Measurements from ENCODE around the gene EIF5.

EIF5 gene

DNA sequence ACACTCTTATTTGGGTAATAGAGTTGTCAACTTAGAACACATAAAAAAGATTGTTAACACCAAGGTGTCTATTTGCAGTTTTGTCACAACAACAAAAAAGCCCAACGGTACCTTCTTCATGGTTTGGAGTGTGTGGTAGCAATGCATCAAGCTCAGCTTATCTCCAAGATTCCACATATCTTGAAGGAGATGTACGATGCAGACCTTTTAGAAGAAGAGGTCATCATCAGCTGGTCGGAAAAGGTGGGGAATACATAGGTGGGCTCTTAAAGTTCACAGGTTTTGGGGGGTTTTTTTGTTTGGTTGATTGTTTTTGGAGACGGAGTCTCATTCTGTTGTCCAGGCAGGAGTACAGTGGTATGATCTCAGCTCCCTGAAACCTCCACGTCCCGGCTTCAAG is 5.5 kb downstream of the EIF5 start:
- TF ChIP-seq, protein P1, sequence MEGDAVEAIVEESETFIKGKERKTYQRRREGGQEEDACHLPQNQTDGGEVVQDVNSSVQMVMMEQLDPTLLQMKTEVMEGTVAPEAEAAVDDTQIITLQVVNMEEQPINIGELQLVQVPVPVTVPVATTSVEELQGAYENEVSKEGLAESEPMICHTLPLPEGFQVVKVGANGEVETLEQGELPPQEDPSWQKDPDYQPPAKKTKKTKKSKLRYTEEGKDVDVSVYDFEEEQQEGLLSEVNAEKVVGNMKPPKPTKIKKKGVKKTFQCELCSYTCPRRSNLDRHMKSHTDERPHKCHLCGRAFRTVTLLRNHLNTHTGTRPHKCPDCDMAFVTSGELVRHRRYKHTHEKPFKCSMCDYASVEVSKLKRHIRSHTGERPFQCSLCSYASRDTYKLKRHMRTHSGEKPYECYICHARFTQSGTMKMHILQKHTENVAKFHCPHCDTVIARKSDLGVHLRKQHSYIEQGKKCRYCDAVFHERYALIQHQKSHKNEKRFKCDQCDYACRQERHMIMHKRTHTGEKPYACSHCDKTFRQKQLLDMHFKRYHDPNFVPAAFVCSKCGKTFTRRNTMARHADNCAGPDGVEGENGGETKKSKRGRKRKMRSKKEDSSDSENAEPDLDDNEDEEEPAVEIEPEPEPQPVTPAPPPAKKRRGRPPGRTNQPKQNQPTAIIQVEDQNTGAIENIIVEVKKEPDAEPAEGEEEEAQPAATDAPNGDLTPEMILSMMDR (IDR thresholded peaks at IDR 0.05; ENCODE audit: low read depth, low read length): no peak
- TF ChIP-seq, protein P2, sequence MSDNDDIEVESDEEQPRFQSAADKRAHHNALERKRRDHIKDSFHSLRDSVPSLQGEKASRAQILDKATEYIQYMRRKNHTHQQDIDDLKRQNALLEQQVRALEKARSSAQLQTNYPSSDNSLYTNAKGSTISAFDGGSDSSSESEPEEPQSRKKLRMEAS (IDR thresholded peaks at IDR 0.05; ENCODE audit: low read depth, low read length): no peak
- TF ChIP-seq MYC (IDR thresholded peaks at IDR 0.05; ENCODE audit: low read depth, low read length): no peak

DNA sequence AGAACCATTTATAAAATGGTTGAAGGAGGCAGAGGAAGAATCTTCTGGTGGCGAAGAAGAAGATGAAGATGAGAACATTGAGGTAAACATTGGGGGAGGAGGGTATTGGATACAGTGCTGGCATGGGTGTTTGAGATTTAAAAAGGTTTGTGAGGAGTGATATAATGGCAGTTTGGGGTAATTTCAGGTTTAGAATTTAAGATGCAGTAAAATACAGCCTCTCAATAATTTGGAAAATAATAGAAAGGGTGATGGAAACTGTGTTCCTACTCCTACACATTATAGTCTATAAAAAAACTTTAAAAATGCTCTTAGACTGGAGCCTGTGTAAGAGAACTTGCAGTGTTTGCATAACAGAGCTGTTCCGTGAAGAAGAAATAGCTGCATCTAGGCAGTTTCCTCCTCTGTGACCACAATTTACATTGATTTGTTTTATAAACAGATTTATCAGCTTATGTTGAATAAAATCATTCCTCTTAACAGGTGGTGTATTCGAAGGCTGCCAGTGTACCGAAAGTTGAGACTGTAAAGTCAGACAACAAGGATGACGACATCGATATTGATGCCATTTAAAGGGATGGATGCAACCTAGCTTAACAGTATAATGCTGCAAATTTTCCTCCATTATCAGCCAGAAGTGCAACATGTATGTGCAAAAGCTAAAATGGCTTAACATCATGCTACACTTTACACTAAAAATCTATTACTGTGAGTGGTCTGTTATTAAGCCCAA is 6.6 kb downstream of the EIF5 start:
- no peak for DNase-seq (ENCODE audit: low read depth)
- H3K4me3 ChIP-seq (ENCODE audit: low read depth, low read length): no peak overlapping the region

More for the DNA sequence above, 5.5 kb downstream of the EIF5 start:
- no peak for DNase-seq (ENCODE audit: low read depth)
- H3K4me3 ChIP-seq (ENCODE audit: low read depth, low read length): no peak overlapping the region

DNA sequence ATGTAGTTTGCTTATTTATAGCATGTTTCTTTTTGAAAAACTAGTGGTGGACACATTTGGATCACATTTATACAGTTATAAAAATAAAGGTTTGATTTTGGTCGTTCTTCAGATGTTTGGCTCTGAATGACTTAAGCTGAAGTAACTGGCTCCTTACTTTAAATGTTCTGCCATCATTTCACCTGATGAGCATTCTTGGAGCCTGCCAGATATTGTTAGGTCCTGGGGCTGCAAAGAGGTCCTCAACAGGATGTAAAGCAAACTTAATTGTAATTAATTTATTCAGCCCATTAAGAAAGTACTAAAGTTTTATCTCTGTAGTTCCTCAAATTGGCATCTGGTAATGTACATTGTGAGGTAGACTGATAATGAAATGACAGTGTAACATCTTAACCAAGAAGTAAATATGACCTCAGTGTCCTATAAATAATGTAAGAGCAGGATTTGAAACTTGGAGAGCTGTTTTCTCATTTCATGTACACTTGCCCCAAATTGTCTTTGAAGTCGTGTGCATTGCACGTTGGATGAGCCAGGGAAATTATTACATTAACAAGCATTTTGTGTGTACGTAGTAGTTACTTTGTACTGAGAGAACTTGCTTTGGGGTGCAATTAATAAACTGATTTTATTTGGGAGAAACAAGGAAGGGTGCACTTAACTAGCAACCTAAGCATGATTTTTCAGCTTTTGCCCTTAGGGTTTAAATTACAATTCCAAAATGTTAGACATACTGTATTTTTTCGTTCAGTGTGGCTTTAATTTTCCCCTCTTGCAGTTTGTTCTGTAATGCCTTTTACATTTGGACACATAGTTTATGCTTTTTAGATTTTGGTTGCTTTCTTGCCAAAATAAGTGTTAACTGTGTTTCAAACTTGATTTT is 7.5 kb downstream of the EIF5 start:
- no peak for DNase-seq (ENCODE audit: low read depth)
- TF ChIP-seq MYC (IDR thresholded peaks at IDR 0.05; ENCODE audit: low read depth, low read length) (no peak), POLR2A (IDR thresholded peaks at IDR 0.05; ENCODE audit: extremely low read depth, insufficient read length) (no peak)
- TF ChIP-seq, protein P1 (IDR thresholded peaks at IDR 0.05; ENCODE audit: low read depth, low read length): no peak
- TF ChIP-seq, protein P2 (IDR thresholded peaks at IDR 0.05; ENCODE audit: low read depth, low read length): no peak
- H3K4me3 ChIP-seq (ENCODE audit: low read depth, low read length): no peak overlapping the region

More for the DNA sequence above, 6.6 kb downstream of the EIF5 start:
- TF ChIP-seq, protein P1 (IDR thresholded peaks at IDR 0.05; ENCODE audit: low read depth, low read length): no peak
- TF ChIP-seq, protein P2 (IDR thresholded peaks at IDR 0.05; ENCODE audit: low read depth, low read length): no peak
- TF ChIP-seq POLR2A (IDR thresholded peaks at IDR 0.05; ENCODE audit: extremely low read depth, insufficient read length) (no peak), MYC (IDR thresholded peaks at IDR 0.05; ENCODE audit: low read depth, low read length) (no peak)

DNA sequence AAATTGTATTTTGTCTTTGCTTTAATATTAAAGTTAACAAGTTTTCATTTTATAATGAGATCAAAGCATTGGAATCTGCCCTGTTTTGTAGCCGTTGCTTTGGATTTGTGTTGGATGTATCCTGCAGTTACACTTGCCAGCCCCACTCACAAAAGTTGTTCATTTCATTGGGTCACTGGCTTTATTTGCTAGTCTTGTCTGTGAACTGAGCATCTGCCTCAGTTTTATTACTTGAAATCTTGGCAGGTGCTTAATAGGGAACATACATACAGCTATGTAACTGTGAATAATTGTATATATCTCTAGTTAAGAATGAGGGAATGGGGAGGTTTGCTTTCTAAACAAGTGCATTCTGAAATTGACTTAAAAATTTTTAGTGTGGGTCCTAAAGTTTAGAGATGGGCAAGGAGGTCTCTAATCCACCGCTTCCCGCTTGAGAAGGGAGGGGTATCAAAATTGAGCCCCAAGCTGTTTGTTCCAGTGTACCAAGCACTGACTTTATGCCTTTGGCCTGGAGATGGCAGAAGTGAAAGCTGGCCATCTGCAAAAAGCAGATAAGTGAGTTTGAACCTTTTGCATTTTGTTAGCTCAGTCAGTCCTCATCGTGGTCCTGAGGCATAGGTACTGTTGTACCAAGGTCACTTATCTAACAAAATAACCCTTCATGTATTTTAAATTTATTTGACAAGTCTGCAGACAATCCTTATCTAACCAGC is 9.3 kb downstream of the EIF5 start:
- no peak for DNase-seq (ENCODE audit: low read depth)
- TF ChIP-seq, protein P2 (IDR thresholded peaks at IDR 0.05; ENCODE audit: low read depth, low read length): no peak
- TF ChIP-seq MYC (IDR thresholded peaks at IDR 0.05; ENCODE audit: low read depth, low read length) (no peak), POLR2A (IDR thresholded peaks at IDR 0.05; ENCODE audit: extremely low read depth, insufficient read length) (no peak)
- TF ChIP-seq, protein P1 (IDR thresholded peaks at IDR 0.05; ENCODE audit: low read depth, low read length): no peak
- H3K4me3 ChIP-seq (ENCODE audit: low read depth, low read length): no peak overlapping the region

DNA sequence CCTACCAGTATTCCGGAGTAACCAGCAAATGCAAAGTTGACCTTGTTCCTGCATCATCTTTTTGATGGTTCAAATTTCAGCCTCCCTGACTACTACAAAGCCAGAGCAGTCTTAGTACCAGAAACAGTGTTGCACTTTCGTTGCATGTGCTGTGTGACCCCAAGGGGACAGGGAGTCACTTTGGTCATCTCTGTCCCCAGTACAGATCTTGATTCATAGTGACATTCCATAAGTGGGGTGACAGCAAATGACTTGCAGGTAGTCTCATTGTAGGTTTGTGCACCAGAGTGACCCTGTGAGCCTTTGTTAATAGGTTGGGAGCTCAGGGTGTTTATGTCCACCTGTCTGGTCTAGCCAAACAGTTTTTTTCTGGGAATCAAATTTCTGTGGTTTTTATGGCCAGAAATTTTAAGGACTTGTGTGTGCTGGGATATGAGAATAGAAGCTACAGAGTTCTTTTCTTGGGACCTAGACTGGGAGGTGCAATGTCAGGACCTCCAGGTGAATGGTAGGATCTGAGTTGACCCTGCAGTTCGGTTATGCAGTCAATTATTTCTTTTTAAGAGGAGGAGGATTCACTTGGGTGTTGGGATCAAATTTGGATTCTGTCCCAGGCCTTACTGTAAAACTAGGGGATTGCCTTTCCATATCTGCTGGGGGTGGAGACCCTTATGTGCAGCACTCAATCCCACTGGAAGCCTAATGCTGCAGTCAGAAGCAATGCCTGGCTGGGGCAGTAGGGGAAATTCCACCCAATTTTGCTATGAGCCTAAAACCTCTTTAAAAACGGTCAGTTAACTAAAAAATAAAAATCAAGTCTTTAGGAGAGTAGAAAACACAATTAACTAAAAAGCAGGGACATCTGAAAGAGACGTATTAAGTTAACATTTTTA is 10.1 kb downstream of the EIF5 start:
- no peak overlapping the region for H3K4me3 ChIP-seq (ENCODE audit: low read depth, low read length)
- no peak for TF ChIP-seq POLR2A (IDR thresholded peaks at IDR 0.05; ENCODE audit: extremely low read depth, insufficient read length)
- no peak for TF ChIP-seq MYC (IDR thresholded peaks at IDR 0.05; ENCODE audit: low read depth, low read length)
- TF ChIP-seq, protein P2 (IDR thresholded peaks at IDR 0.05; ENCODE audit: low read depth, low read length): no peak
- TF ChIP-seq, protein P1 (IDR thresholded peaks at IDR 0.05; ENCODE audit: low read depth, low read length): no peak
- DNase-seq (ENCODE audit: low read depth): no peak
